ENCODE results near the gene PRPF19.

- TF ChIP-seq CTCF (IDR thresholded peaks at IDR 0.05; ENCODE audit: poor library complexity, severe bottlenecking): no peak
- no peak for TF ChIP-seq POLR2AphosphoS5 (IDR thresholded peaks at IDR 0.05)
- TF ChIP-seq EZH2 (IDR thresholded peaks at IDR 0.05; ENCODE audit: borderline replicate concordance, insufficient read depth, low read length, poor library complexity, severe bottlenecking): no peak
- no peak for TF ChIP-seq RAD21 (conservative IDR thresholded peaks at IDR 0.05)
- no peak for TF ChIP-seq TAF1 (IDR thresholded peaks at IDR 0.05; ENCODE audit: low read depth)
- TF ChIP-seq SMC3 (conservative IDR thresholded peaks at IDR 0.05; ENCODE audit: poor library complexity): no peak
- TF ChIP-seq EP300 (conservative IDR thresholded peaks at IDR 0.05; ENCODE audit: poor library complexity, severe bottlenecking): no peak
- TF ChIP-seq, protein P1, sequence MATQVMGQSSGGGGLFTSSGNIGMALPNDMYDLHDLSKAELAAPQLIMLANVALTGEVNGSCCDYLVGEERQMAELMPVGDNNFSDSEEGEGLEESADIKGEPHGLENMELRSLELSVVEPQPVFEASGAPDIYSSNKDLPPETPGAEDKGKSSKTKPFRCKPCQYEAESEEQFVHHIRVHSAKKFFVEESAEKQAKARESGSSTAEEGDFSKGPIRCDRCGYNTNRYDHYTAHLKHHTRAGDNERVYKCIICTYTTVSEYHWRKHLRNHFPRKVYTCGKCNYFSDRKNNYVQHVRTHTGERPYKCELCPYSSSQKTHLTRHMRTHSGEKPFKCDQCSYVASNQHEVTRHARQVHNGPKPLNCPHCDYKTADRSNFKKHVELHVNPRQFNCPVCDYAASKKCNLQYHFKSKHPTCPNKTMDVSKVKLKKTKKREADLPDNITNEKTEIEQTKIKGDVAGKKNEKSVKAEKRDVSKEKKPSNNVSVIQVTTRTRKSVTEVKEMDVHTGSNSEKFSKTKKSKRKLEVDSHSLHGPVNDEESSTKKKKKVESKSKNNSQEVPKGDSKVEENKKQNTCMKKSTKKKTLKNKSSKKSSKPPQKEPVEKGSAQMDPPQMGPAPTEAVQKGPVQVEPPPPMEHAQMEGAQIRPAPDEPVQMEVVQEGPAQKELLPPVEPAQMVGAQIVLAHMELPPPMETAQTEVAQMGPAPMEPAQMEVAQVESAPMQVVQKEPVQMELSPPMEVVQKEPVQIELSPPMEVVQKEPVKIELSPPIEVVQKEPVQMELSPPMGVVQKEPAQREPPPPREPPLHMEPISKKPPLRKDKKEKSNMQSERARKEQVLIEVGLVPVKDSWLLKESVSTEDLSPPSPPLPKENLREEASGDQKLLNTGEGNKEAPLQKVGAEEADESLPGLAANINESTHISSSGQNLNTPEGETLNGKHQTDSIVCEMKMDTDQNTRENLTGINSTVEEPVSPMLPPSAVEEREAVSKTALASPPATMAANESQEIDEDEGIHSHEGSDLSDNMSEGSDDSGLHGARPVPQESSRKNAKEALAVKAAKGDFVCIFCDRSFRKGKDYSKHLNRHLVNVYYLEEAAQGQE (IDR thresholded peaks at IDR 0.05; ENCODE audit: borderline replicate concordance): no peak
Measured at GRCh38 chr11:60859616-60860250, 46.7 kb downstream of the PRPF19 start.

All from neural cell (in vitro differentiated cells).